Stimulated activated CD4-positive, alpha-beta T cell treated with anti-CD3 and anti-CD28 coated beads, Interleukin-15, amount 100 ng/mL, for 1 hour (primary cell): ENCODE results near the gene LHFPL6.

Source experiments
- DNase-seq, 2 donors: peaks; one replicate each; pipeline ENCODE4 v3.0.0-alpha.2; 2020; ENCODE audit warnings: low read depth in 1 of 2, low spot score in 1 of 2

Gene LHFPL6

GRCh38 chr13:39602614-39603366 is at the start of gene LHFPL6:
LHFPL6 (minus strand) TSS chr13:39603193.
- peak in 1 of 2 donors; percentile 50 for DNase-seq

GRCh38 chr13:39646122-39646521 is 43.1 kb upstream of the LHFPL6 start:
- DNase-seq, result no peak

GRCh38 chr13:39641645-39642044 is 38.7 kb upstream of the LHFPL6 start:
- no peak for DNase-seq

GRCh38 chr13:39637890-39638289 is 34.9 kb upstream of the LHFPL6 start:
- no peak for DNase-seq

GRCh38 chr13:39635564-39635963 is 32.6 kb upstream of the LHFPL6 start:
- no peak for DNase-seq

GRCh38 chr13:39632994-39633393 is 30.0 kb upstream of the LHFPL6 start:
- DNase-seq, result no peak

GRCh38 chr13:39631307-39631706 is 28.3 kb upstream of the LHFPL6 start:
- no peak for DNase-seq

- no peak for DNase-seq
Observed at GRCh38 chr13:39623466-39623865, 20.5 kb upstream of the LHFPL6 start.

- no peak for DNase-seq
Observed at GRCh38 chr13:39618561-39618960, 15.6 kb upstream of the LHFPL6 start.

- DNase-seq, result no peak
Observed at GRCh38 chr13:39616087-39616694, 13.2 kb upstream of the LHFPL6 start.

GRCh38 chr13:39612023-39612637 is 9.1 kb upstream of the LHFPL6 start:
- DNase-seq, result peak in 1 of 2 donors; percentile 7

GRCh38 chr13:39607876-39608275 is 4.9 kb upstream of the LHFPL6 start:
- no peak for DNase-seq

GRCh38 chr13:39605677-39606320 is 2.8 kb upstream of the LHFPL6 start:
- DNase-seq, result no peak

GRCh38 chr13:39604756-39605155 is 1.8 kb upstream of the LHFPL6 start:
- no peak for DNase-seq

GRCh38 chr13:39603424-39603947 is 493 bp upstream of the LHFPL6 start:
- no peak for DNase-seq

GRCh38 chr13:39602277-39602613 is 748 bp downstream of the LHFPL6 start:
- no peak for DNase-seq

- DNase-seq, result no peak
Observed at GRCh38 chr13:39601636-39602035, 1.4 kb downstream of the LHFPL6 start.

- DNase-seq, result no peak
Observed at GRCh38 chr13:39600766-39601165, 2.2 kb downstream of the LHFPL6 start.

- no peak for DNase-seq
Observed at GRCh38 chr13:39599842-39600241, 3.2 kb downstream of the LHFPL6 start.

- DNase-seq, result no peak
Observed at GRCh38 chr13:39599012-39599411, 4.0 kb downstream of the LHFPL6 start.

- DNase-seq, result no peak
Observed at GRCh38 chr13:39597838-39598237, 5.2 kb downstream of the LHFPL6 start.

GRCh38 chr13:39596685-39597084 is 6.3 kb downstream of the LHFPL6 start:
- no peak for DNase-seq
